SK-N-SH treated with all-trans-retinoic acid at 6 μM for 48 hours (cell line): ENCODE data around the gene ANKRD60.

Experiments
- GLIS3 ChIP-seq: fragments of 250-450 bp; sonication (Bioruptor Pico); IDR thresholded peaks from 2 replicates; pipeline ENCODE4 v1.5.0; 2020; ENCODE audit warnings: mild to moderate bottlenecking, moderate library complexity
- TF ChIP-seq, protein P1 (sequence below): fragments of 250-450 bp; sonication (Bioruptor Pico); IDR thresholded peaks from 2 replicates; pipeline ENCODE4 v1.5.1; 2020; ENCODE audit warnings: low read depth, mild to moderate bottlenecking, moderate library complexity
- TF ChIP-seq, protein P2 (sequence below): fragments of 250-450 bp; sonication (Bioruptor Pico); IDR thresholded peaks from 2 replicates; pipeline ENCODE4 v1.8.0; 2020; ENCODE audit warnings: mild to moderate bottlenecking, moderate library complexity, borderline replicate concordance

DNA sequence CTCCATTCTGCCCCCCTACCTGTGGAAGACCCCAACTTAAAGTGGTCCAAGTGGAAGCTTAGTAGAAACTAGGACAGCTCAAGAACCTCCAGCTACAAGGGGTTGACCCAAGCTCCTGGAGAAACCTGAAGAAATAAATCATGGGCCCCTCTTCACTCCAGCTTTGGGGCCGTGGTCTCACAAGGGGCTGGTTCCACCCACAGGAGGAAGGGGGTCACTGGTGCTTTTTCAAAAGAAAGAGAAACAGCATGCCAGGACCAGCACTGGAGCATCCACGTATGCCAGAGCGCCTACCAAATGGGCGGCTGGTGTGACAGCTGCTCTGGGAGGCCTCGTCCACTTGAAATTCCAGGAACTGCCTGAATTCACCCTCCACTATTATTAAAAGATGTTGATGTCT is 14.4 kb upstream of the ANKRD60 start:
- TF ChIP-seq GLIS3 (CRISPR knock-in tag), result no peak
- TF ChIP-seq, protein P1, sequence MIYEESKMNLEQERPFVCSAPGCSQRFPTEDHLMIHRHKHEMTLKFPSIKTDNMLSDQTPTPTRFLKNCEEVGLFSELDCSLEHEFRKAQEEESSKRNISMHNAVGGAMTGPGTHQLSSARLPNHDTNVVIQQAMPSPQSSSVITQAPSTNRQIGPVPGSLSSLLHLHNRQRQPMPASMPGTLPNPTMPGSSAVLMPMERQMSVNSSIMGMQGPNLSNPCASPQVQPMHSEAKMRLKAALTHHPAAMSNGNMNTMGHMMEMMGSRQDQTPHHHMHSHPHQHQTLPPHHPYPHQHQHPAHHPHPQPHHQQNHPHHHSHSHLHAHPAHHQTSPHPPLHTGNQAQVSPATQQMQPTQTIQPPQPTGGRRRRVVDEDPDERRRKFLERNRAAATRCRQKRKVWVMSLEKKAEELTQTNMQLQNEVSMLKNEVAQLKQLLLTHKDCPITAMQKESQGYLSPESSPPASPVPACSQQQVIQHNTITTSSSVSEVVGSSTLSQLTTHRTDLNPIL, result no peak
- TF ChIP-seq, protein P2, sequence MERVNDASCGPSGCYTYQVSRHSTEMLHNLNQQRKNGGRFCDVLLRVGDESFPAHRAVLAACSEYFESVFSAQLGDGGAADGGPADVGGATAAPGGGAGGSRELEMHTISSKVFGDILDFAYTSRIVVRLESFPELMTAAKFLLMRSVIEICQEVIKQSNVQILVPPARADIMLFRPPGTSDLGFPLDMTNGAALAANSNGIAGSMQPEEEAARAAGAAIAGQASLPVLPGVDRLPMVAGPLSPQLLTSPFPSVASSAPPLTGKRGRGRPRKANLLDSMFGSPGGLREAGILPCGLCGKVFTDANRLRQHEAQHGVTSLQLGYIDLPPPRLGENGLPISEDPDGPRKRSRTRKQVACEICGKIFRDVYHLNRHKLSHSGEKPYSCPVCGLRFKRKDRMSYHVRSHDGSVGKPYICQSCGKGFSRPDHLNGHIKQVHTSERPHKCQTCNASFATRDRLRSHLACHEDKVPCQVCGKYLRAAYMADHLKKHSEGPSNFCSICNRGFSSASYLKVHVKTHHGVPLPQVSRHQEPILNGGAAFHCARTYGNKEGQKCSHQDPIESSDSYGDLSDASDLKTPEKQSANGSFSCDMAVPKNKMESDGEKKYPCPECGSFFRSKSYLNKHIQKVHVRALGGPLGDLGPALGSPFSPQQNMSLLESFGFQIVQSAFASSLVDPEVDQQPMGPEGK (CRISPR knock-in tag), result no peak
